H1 (cell line): ENCODE data around the gene CXCR3. TPM values are rescaled to one million over a fixed set of nuclear protein-coding genes. Genes with fewer than 3 reads are reported as not detected.

Experiments used
- CTCF ChIA-PET: fragments of 300-600 bp; sonication (Branson Sonifier 250); formaldehyde crosslinking; loops from one replicate; lab custom pipeline; 2021; ENCODE audit not compliant: partially characterized antibody; lab: Charles Lee
- POLR2A ChIA-PET: fragments of 300-600 bp; sonication (Branson Sonifier 250); formaldehyde crosslinking; loops from one replicate; lab custom pipeline; 2021; ENCODE audit warnings: inconsistent platforms; ENCODE audit not compliant: partially characterized antibody; lab: Charles Lee
- DNase-seq, 2 experiments: peaks; one replicate each; pipeline versions ENCODE4 v3.0.0 to v3.0.0-alpha.2; 2010 to 2022; ENCODE audit warnings: low spot score in 2 of 2, low read depth in 1 of 2, mixed read lengths in 1 of 2
- FAIRE-seq: peaks from 2 replicates; lab custom pipeline; 2011; peaks lifted over from hg19 to GRCh38; lab: Jason Lieb, UNC
- H2AFZ ChIP-seq: 2 replicates; pipeline ENCODE4 v1.8.1; 2012; ENCODE audit warnings: low read length, inconsistent platforms
- H2AK5ac ChIP-seq: 2 replicates; pipeline ENCODE4 v1.6.1; 2013; ENCODE audit warnings: low read depth, low read length
- H2BK120ac ChIP-seq: replicated peaks from 2 replicates; pipeline ENCODE3; 2013; ENCODE audit warnings: low read depth, low read length, inconsistent platforms
- H2BK12ac ChIP-seq: 2 replicates; pipeline ENCODE4 v1.6.1; 2013; ENCODE audit warnings: low read depth, low read length
- H2BK15ac ChIP-seq: 2 replicates; pipeline ENCODE4 v1.6.1; 2013; ENCODE audit warnings: low read length
- H2BK20ac ChIP-seq: 2 replicates; pipeline ENCODE4 v1.6.1; 2013; ENCODE audit warnings: low read length
- H2BK5ac ChIP-seq: 2 replicates; pipeline ENCODE4 v1.6.1; 2013; ENCODE audit warnings: low read depth, low read length
- H3K14ac ChIP-seq: 2 replicates; pipeline ENCODE4 v1.6.1; 2013; ENCODE audit warnings: inconsistent platforms; ENCODE audit not compliant: insufficient read length
- H3K18ac ChIP-seq: 2 replicates; pipeline ENCODE4 v1.6.1; 2013; ENCODE audit warnings: low read length; ENCODE audit errors: extremely low read depth
- H3K23ac ChIP-seq: 2 replicates; pipeline ENCODE4 v1.6.1; 2013; ENCODE audit warnings: inconsistent platforms; ENCODE audit not compliant: insufficient read length
- H3K23me2 ChIP-seq: 2 replicates; pipeline ENCODE4 v1.6.1; 2013; ENCODE audit warnings: low read depth, low read length
- H3K27ac ChIP-seq: 2 replicates; pipeline ENCODE4 v1.6.1; 2011; ENCODE audit warnings: low read depth, low read length, inconsistent platforms
- H3K27me3 ChIP-seq, 4 experiments: replicated peaks in 1 of 4; 1 replicate in 1 of 4; 2 replicates in 3 of 4; pipeline versions ENCODE4 v1.6.1 to v1.8.1; 2011 to 2013; ENCODE audit warnings: low read length in 3 of 4, mild to moderate bottlenecking in 3 of 4, inconsistent platforms in 2 of 4, mixed read lengths in 2 of 4, moderate library complexity in 1 of 4; ENCODE audit not compliant: control insufficient read depth in 3 of 4, insufficient read depth in 3 of 4; ENCODE audit errors: extremely low read depth in 1 of 4
- H3K36me3 ChIP-seq, 4 experiments: 2 replicates each; pipeline versions ENCODE4 v1.6.1 to v1.8.1; 2011 to 2013; ENCODE audit warnings: mild to moderate bottlenecking in 4 of 4, low read length in 3 of 4, moderate library complexity in 2 of 4, control low read depth in 1 of 4, inconsistent platforms in 1 of 4; ENCODE audit not compliant: insufficient read depth in 4 of 4, control insufficient read depth in 2 of 4
- H3K4ac ChIP-seq: replicated peaks from 2 replicates; pipeline ENCODE3; 2013; ENCODE audit warnings: low read length, low read depth, mixed read lengths, inconsistent platforms; ENCODE audit not compliant: insufficient read length
- H3K4me1 ChIP-seq, 4 experiments: replicated peaks in 1 of 4; 1 replicate in 1 of 4; 2 replicates in 3 of 4; pipeline versions ENCODE4 v1.6.1 to v1.8.1; 2011 to 2013; ENCODE audit warnings: low read length in 3 of 4, inconsistent platforms in 2 of 4, mixed read lengths in 1 of 4; ENCODE audit not compliant: insufficient read depth in 4 of 4, control insufficient read depth in 3 of 4
- H3K4me2 ChIP-seq, 2 experiments: 2 replicates each; pipeline versions ENCODE4 v1.6.1 to v1.8.1; 2011 to 2013; ENCODE audit warnings: low read depth in 2 of 2, low read length in 2 of 2, control low read depth in 1 of 2, inconsistent platforms in 1 of 2, mild to moderate bottlenecking in 1 of 2; ENCODE audit not compliant: insufficient read depth in 1 of 2
- H3K4me3 ChIP-seq, 4 experiments: fragments of 200-600, 300-600 bp in 1 of 4; sonication (generic), shearing (Covaris generic), sonication (Bioruptor Twin) in 1 of 4; 2 replicates each; pipeline versions ENCODE4 v1.5.1 to v1.8.1; 2011 to 2016; ENCODE audit warnings: low read length in 4 of 4, low read depth in 3 of 4, control low read depth in 2 of 4, inconsistent platforms in 2 of 4, mild to moderate bottlenecking in 2 of 4, mixed read lengths in 1 of 4, moderate library complexity in 1 of 4; ENCODE audit not compliant: insufficient read depth in 2 of 4; ENCODE audit errors: extremely low read depth in 1 of 4
- H3K56ac ChIP-seq: replicated peaks from 2 replicates; pipeline ENCODE3; 2013; ENCODE audit warnings: low read depth, mild to moderate bottlenecking, mixed read lengths, low read length, inconsistent platforms; ENCODE audit not compliant: insufficient read length
- H3K79me1 ChIP-seq: 2 replicates; pipeline ENCODE4 v1.6.1; 2013; ENCODE audit warnings: low read depth, low read length, control low read depth
- H3K79me2 ChIP-seq, 2 experiments: 2 replicates each; pipeline versions ENCODE4 v1.6.1 to v1.8.1; 2012 to 2013; ENCODE audit warnings: low read length in 2 of 2, mild to moderate bottlenecking in 2 of 2, inconsistent platforms in 1 of 2; ENCODE audit not compliant: insufficient read depth in 2 of 2, control insufficient read depth in 1 of 2
- H3K9ac ChIP-seq, 4 experiments: replicated peaks in 1 of 4; 1 replicate in 1 of 4; 2 replicates in 3 of 4; pipeline versions ENCODE4 v1.6.1 to v1.8.1; 2011 to 2013; ENCODE audit warnings: low read depth in 3 of 4, low read length in 3 of 4, control low read depth in 2 of 4, mild to moderate bottlenecking in 2 of 4, moderate library complexity in 2 of 4, inconsistent platforms in 1 of 4; ENCODE audit errors: extremely low read depth in 1 of 4
- H3K9me3 ChIP-seq, 2 experiments: 2 replicates each; pipeline versions ENCODE4 v1.6.1 to v1.8.1; 2012 to 2013; ENCODE audit warnings: mild to moderate bottlenecking in 2 of 2, moderate library complexity in 2 of 2, control low read depth in 1 of 2, inconsistent platforms in 1 of 2, low read depth in 1 of 2, low read length in 1 of 2, mixed read lengths in 1 of 2; ENCODE audit not compliant: insufficient read depth in 2 of 2
- H4K20me1 ChIP-seq, 2 experiments: replicated peaks in 1 of 2; 2 replicates each; pipeline versions ENCODE3 to v1.8.1; 2011 to 2013; ENCODE audit warnings: inconsistent platforms in 2 of 2, low read length in 2 of 2, mild to moderate bottlenecking in 1 of 2; ENCODE audit not compliant: insufficient read depth in 2 of 2, control insufficient read depth in 1 of 2
- H4K5ac ChIP-seq: 2 replicates; pipeline ENCODE4 v1.6.1; 2013; ENCODE audit warnings: low read length, low read depth, mixed read lengths, inconsistent platforms; ENCODE audit not compliant: insufficient read length
- H4K8ac ChIP-seq: 2 replicates; pipeline ENCODE4 v1.8.0; 2013; ENCODE audit warnings: mild to moderate bottlenecking, moderate library complexity, low read length, inconsistent platforms; ENCODE audit not compliant: insufficient read depth; ENCODE audit errors: extremely low read depth
- H4K91ac ChIP-seq: replicated peaks from 2 replicates; pipeline ENCODE3; 2013; ENCODE audit warnings: low read length, mixed read lengths, inconsistent platforms; ENCODE audit not compliant: insufficient read length
- BRCA1 ChIP-seq: IDR thresholded peaks from 2 replicates; pipeline ENCODE4 v1.6.1; 2012; ENCODE audit warnings: low read depth, low read length, improper control_type of control experiment
- CHD1 ChIP-seq: IDR thresholded peaks from 2 replicates; pipeline ENCODE4 v1.6.1; 2012; ENCODE audit warnings: low read depth, low read length, improper control_type of control experiment
- KDM4A ChIP-seq: IDR thresholded peaks from one replicate; pipeline ENCODE4 v1.7.1; 2012; ENCODE audit warnings: low read depth, mild to moderate bottlenecking, moderate library complexity, low read length, inconsistent platforms; ENCODE audit not compliant: severe bottlenecking
- NRF1 ChIP-seq: IDR thresholded peaks from 2 replicates; pipeline ENCODE4 v1.6.1; 2011; ENCODE audit warnings: mild to moderate bottlenecking, low read depth, low read length, improper control_type of control experiment
- RAD21 ChIP-seq, 2 experiments: IDR thresholded peaks in 1 of 2; conservative IDR thresholded peaks in 1 of 2; 2 replicates each; pipeline ENCODE4 v1.6.1; 2011; ENCODE audit warnings: low read depth in 2 of 2, low read length in 2 of 2, improper control_type of control experiment in 1 of 2, inconsistent platforms in 1 of 2, mild to moderate bottlenecking in 1 of 2, moderate library complexity in 1 of 2
- RNF2 ChIP-seq: fragments of 200-900, 300-1000 bp; sonication (generic); IDR thresholded peaks from 2 replicates; pipeline ENCODE4 v1.7.1; 2016; ENCODE audit warnings: borderline replicate concordance, low read depth, mild to moderate bottlenecking, antibody characterized with exemption, low read length; ENCODE audit not compliant: poor library complexity, severe bottlenecking; ENCODE audit errors: missing control alignments
- RXRA ChIP-seq: IDR thresholded peaks from 2 replicates; pipeline ENCODE4 v1.6.1; 2011; ENCODE audit warnings: low read depth, mild to moderate bottlenecking, low read length, moderate library complexity; ENCODE audit not compliant: insufficient read depth
- SIN3A ChIP-seq, 2 experiments: IDR thresholded peaks in 1 of 2; conservative IDR thresholded peaks in 1 of 2; 2 replicates each; pipeline ENCODE4 v1.6.1; 2011 to 2012; ENCODE audit warnings: low read length in 2 of 2, improper control_type of control experiment in 1 of 2, low read depth in 1 of 2, mild to moderate bottlenecking in 1 of 2
- SIX5 ChIP-seq: IDR thresholded peaks from 2 replicates; pipeline ENCODE4 v1.6.1; 2011; ENCODE audit warnings: mild to moderate bottlenecking, low read depth, low read length
- SUZ12 ChIP-seq: fragments of 200-600 bp; sonication (generic); IDR thresholded peaks from 2 replicates; pipeline ENCODE4 v1.6.1; 2012; ENCODE audit warnings: mild to moderate bottlenecking, inconsistent platforms, low read length, moderate library complexity, mixed read lengths
- TCF12 ChIP-seq: IDR thresholded peaks from 2 replicates; pipeline ENCODE4 v1.6.1; 2011; ENCODE audit warnings: low read depth, mild to moderate bottlenecking, low read length
- YY1 ChIP-seq: IDR thresholded peaks from 2 replicates; pipeline ENCODE4 v1.6.1; 2011; ENCODE audit warnings: low read depth, mild to moderate bottlenecking, low read length
- WGBS, 2 experiments: shearing (Covaris generic) in 1 of 2; methylation state at CpG; one replicate each; pipeline versions ENCODE4 v1.1.6 to v1.1.7; 2013 to 2015; ENCODE audit warnings: low lambda C conversion rate in 2 of 2, mixed read lengths in 2 of 2, inconsistent platforms in 1 of 2, low coverage in 1 of 2, missing lambda C conversion rate in 1 of 2; ENCODE audit not compliant: insufficient replicate concordance in 2 of 2, insufficient coverage in 1 of 2, insufficient read length in 1 of 2; ENCODE audit errors: extremely low coverage in 1 of 2, missing lambda C conversion rate in 1 of 2; 5-methylcytosine and 5-hydroxymethylcytosine counted together
- polyA plus RNA-seq, 7 experiments: library from polyadenylated mRNA; depleted of rRNA in 3 of 7; stranded (reverse) in 5 of 7; unstranded in 2 of 7; fragments of >200 nt in 5 of 7; fragments of 200-250 nt in 2 of 7; gene quantifications; 1 replicate in 5 of 7; 2 replicates in 1 of 7; 4 replicates in 1 of 7; pipeline versions ENCODE4 v1.2.1 to v1.2.3, GENCODE V29; 2011 to 2013; ENCODE audit warnings: missing spikeins in 2 of 7, mixed read lengths in 2 of 7
- total RNA-seq: library from RNA; stranded (reverse); fragmentation: NEBNext Ultra II Directional; extraction: Animal tissue kit (Norgen Biotek cat#: 25700); gene quantifications from 2 replicates; pipeline ENCODE4 v1.2.1, GENCODE V29; 2021
- TF ChIP-seq, protein P1 (sequence below): IDR thresholded peaks from 2 replicates; pipeline ENCODE4 v1.6.1; 2011; ENCODE audit warnings: low read length, improper control_type of control experiment

The CXCR3 gene
- total and polyA plus RNA-seq, 2 of the 8 experiments (the other 6 are each of a cell fraction or from before 2014, with no cell fraction given), result not detected

GRCh38 chrX:71623714-71624113 lies 5.4 kb upstream of the CXCR3 start:
- WGBS, 2 experiments, result 100% methylated on average over 2 of the region's 3 CpGs; no CpG with 5 or more reads in 1 of the 2 experiments
- ChIA-PET POLR2A (no interaction called here), CTCF (interaction anchor here (0.6 to 2.4 kb wide), 5 partner anchors 10 to 58 kb away, joined by 3 to 17 read pairs (median 5); no protein-coding TSS in a partner anchor)
- no peak overlapping the region for H3K4ac ChIP-seq
- H4K8ac ChIP-seq, result no peak overlapping the region
- H3K27ac ChIP-seq, result no peak overlapping the region
- no peak overlapping the region for H2BK15ac ChIP-seq
- no peak overlapping the region for H2BK12ac ChIP-seq
- FAIRE-seq (no peak), DNase-seq (no peak)
- no peak overlapping the region for H2AFZ ChIP-seq
- no peak overlapping the region for H3K9ac ChIP-seq
- no peaks in the 10 kb centered on the region for H3K27me3 ChIP-seq
- H3K23me2 ChIP-seq, result no peaks in the 10 kb centered on the region
- no peak overlapping the region for H3K56ac ChIP-seq
- H2BK5ac ChIP-seq, result no peak overlapping the region
- H2AK5ac ChIP-seq, result no peak overlapping the region
- H3K18ac ChIP-seq, result no peak overlapping the region
- H3K9me3 ChIP-seq, result no peaks in the 10 kb centered on the region
- H3K4me2 ChIP-seq, result no peak overlapping the region
- H3K4me1 ChIP-seq, result peaks cover 0 to 3% (median 0%) of the 10 kb centered on the region in 4 experiments; a peak in 1 of 7 replicates
- no peak overlapping the region for H3K23ac ChIP-seq
- no peak overlapping the region for H4K91ac ChIP-seq
- no peak overlapping the region for H3K14ac ChIP-seq
- no peaks in the 10 kb centered on the region for H3K36me3 ChIP-seq
- no peaks in the 10 kb centered on the region for H3K79me1 ChIP-seq
- H2BK20ac ChIP-seq, result no peak overlapping the region
- no peak overlapping the region for H3K4me3 ChIP-seq
- H4K5ac ChIP-seq, result no peak overlapping the region
- no peaks in the 10 kb centered on the region for H3K79me2 ChIP-seq
- no peaks in the 10 kb centered on the region for H4K20me1 ChIP-seq
- no peak overlapping the region for H2BK120ac ChIP-seq
- TF ChIP-seq YY1 (no peak), SIX5 (no peak), KDM4A (no peak), SIN3A (conservative IDR thresholded peaks at IDR 0.05 in 1 of 2, IDR thresholded peaks at IDR 0.05 in 1 of 2; ENCODE audit: low read depth in 1 of 2, low read length in 2 of 2) (no peak), RAD21 (IDR thresholded peaks at IDR 0.05 in 1 of 2, conservative IDR thresholded peaks at IDR 0.05 in 1 of 2; ENCODE audit: low read depth in 2 of 2, low read length in 2 of 2) (no peak), SUZ12 (no peak), RNF2 (no peak), BRCA1 (no peak), CHD1 (no peak), RXRA (no peak), NRF1 (no peak), TCF12 (no peak)
- TF ChIP-seq, protein P1, sequence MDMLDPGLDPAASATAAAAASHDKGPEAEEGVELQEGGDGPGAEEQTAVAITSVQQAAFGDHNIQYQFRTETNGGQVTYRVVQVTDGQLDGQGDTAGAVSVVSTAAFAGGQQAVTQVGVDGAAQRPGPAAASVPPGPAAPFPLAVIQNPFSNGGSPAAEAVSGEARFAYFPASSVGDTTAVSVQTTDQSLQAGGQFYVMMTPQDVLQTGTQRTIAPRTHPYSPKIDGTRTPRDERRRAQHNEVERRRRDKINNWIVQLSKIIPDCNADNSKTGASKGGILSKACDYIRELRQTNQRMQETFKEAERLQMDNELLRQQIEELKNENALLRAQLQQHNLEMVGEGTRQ, result no peak
